Uterus (tissue), 2 donors: ENCODE measurements around the gene HIP1.

Source experiments
- POLR2A ChIP-seq, 2 donors: fragments of 450-650 bp; IDR thresholded peaks; one replicate each; pipeline ENCODE4 v1.6.1; 2016; ENCODE audit warnings: antibody characterized with exemption in 2 of 2, mild to moderate bottlenecking in 1 of 2, moderate library complexity in 1 of 2
- TF ChIP-seq, protein P1 (sequence below), 4 experiments: fragments of 200-600 bp in 2 of 4; fragments of 450-650 bp in 2 of 4; sonication (generic) in 2 of 4; IDR thresholded peaks; one replicate each; pipeline ENCODE4 v1.5.1; 2016 to 2019; ENCODE audit warnings: antibody characterized with exemption in 4 of 4, mild to moderate bottlenecking in 2 of 4, moderate library complexity in 1 of 4

DNA sequence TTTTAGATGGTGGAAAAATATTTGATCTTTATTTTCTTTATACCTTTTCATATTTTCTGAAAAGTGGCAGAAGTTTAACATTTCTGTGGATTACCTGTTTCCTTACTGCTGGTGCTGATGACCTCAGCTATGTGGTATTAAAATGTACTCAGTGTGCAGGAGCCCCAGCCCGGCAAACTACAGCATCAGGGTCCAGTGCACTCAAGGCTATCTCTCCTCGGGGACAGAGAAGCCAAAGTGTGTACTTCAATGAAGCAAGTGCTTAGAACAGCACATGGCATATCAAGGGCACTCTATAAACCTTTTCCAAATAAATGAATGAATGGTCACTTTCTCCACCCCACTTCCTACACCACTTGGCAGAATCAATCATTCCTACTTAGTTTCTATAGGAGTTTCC is 111.8 kb downstream of the HIP1 start:
- TF ChIP-seq, protein P1, sequence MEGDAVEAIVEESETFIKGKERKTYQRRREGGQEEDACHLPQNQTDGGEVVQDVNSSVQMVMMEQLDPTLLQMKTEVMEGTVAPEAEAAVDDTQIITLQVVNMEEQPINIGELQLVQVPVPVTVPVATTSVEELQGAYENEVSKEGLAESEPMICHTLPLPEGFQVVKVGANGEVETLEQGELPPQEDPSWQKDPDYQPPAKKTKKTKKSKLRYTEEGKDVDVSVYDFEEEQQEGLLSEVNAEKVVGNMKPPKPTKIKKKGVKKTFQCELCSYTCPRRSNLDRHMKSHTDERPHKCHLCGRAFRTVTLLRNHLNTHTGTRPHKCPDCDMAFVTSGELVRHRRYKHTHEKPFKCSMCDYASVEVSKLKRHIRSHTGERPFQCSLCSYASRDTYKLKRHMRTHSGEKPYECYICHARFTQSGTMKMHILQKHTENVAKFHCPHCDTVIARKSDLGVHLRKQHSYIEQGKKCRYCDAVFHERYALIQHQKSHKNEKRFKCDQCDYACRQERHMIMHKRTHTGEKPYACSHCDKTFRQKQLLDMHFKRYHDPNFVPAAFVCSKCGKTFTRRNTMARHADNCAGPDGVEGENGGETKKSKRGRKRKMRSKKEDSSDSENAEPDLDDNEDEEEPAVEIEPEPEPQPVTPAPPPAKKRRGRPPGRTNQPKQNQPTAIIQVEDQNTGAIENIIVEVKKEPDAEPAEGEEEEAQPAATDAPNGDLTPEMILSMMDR (IDR thresholded peaks at IDR 0.05), result no peak
- no peak for TF ChIP-seq POLR2A (IDR thresholded peaks at IDR 0.05)
